Bronchial epithelial cell (primary cell): ENCODE data around the gene RILPL2. TPM values are rescaled to one million over a fixed set of nuclear protein-coding genes. Genes with fewer than 3 reads are reported as not detected.
"Not testable (repeated sequence)": the region's sequence is repeated elsewhere in the genome, so short reads cannot be mapped to it uniquely, and the experiment has no call there.

Source experiments
- DNase-seq: peaks from one replicate; pipeline ENCODE4 v3.0.0-alpha.2; 2010; ENCODE audit warnings: low read depth
- FAIRE-seq: peaks from 2 replicates; lab custom pipeline; 2011; peaks lifted over from hg19 to GRCh38; lab: Jason Lieb, UNC
- H3K27me3 ChIP-seq: 2 replicates; pipeline ENCODE4 v1.5.1; 2011; ENCODE audit warnings: low read length; ENCODE audit not compliant: control insufficient read depth, insufficient read depth
- H3K36me3 ChIP-seq: 2 replicates; pipeline ENCODE4 v1.5.1; 2011; ENCODE audit warnings: low read length; ENCODE audit not compliant: control insufficient read depth, insufficient read depth
- H3K4me3 ChIP-seq: 2 replicates; pipeline ENCODE4 v1.5.1; 2011; ENCODE audit warnings: mild to moderate bottlenecking, low read depth, low read length, control low read depth
- CTCF ChIP-seq: IDR thresholded peaks from 2 replicates; pipeline ENCODE4 v1.5.1; 2011; ENCODE audit warnings: mild to moderate bottlenecking, moderate library complexity, low read length, control low read depth, inconsistent platforms; ENCODE audit not compliant: insufficient read depth, severe bottlenecking
- total RNA-seq: library from RNA; depleted of rRNA; stranded (reverse); fragments of >200 nt; gene quantifications from 2 replicates; pipeline ENCODE4 v1.2.1, GENCODE V29; 2014

RILPL2 gene
- total RNA-seq, 1 donor from 2014 or later, result 3.9 TPM

GRCh38 chr12:123435636-123436016, 858 bp downstream of the RILPL2 start:
- DNase-seq, result no peak
- FAIRE-seq, result no peak
- Histone ChIP-seq H3K4me3 (peak overlapping the region; percentile 66), H3K36me3 (no peaks in the 10 kb centered on the region), H3K27me3 (no peaks in the 10 kb centered on the region)
- no peak for TF ChIP-seq CTCF

- no peak for DNase-seq
- Histone ChIP-seq H3K36me3 (peaks cover 2% of the 10 kb centered on the region), H3K4me3 (no peak overlapping the region), H3K27me3 (no peaks in the 10 kb centered on the region)
- TF ChIP-seq CTCF, result no peak
- FAIRE-seq, result no peak
Observed at GRCh38 chr12:123433615-123434014, 2.9 kb downstream of the RILPL2 start.

- not testable (repeated sequence) for H3K36me3 ChIP-seq, H3K27me3 ChIP-seq
- H3K4me3 ChIP-seq, result peak overlapping the region; percentile 17
Observed at GRCh38 chr12:123431951-123432817, 4.3 kb downstream of the RILPL2 start.

GRCh38 chr12:123429101-123429500, 7.4 kb downstream of the RILPL2 start:
- not testable (repeated sequence) for FAIRE-seq, H3K4me3 ChIP-seq, DNase-seq, H3K36me3 ChIP-seq, H3K27me3 ChIP-seq

More at GRCh38 chr12:123431951-123432817, 4.3 kb downstream of the RILPL2 start:
- not testable (repeated sequence) for FAIRE-seq
- DNase-seq, result peak; percentile 71

GRCh38 chr12:123428591-123428990, 7.9 kb downstream of the RILPL2 start:
- Histone ChIP-seq H3K27me3 (no peaks in the 10 kb centered on the region), H3K36me3 (peaks cover 4% of the 10 kb centered on the region), H3K4me3 (no peak overlapping the region)
- no peak for FAIRE-seq
- TF ChIP-seq CTCF, result no peak
- no peak for DNase-seq

GRCh38 chr12:123427036-123427769, 9.3 kb downstream of the RILPL2 start:
- Histone ChIP-seq H3K4me3 (no peak overlapping the region), H3K27me3 (no peaks in the 10 kb centered on the region), H3K36me3 (peaks cover 4% of the 10 kb centered on the region)
- FAIRE-seq (no peak), DNase-seq (no peak)
- no peak for TF ChIP-seq CTCF
